ENCODE measurements around the gene RPL22. TPM values are rescaled to one million over a fixed set of nuclear protein-coding genes. Genes with fewer than 3 reads are reported as not detected.

Gene RPL22
- total and polyA plus RNA-seq, 2 of the 13 experiments (the other 11 are each of a cell fraction or from before 2014, with no cell fraction given) = 214 to 545 TPM

DNA sequence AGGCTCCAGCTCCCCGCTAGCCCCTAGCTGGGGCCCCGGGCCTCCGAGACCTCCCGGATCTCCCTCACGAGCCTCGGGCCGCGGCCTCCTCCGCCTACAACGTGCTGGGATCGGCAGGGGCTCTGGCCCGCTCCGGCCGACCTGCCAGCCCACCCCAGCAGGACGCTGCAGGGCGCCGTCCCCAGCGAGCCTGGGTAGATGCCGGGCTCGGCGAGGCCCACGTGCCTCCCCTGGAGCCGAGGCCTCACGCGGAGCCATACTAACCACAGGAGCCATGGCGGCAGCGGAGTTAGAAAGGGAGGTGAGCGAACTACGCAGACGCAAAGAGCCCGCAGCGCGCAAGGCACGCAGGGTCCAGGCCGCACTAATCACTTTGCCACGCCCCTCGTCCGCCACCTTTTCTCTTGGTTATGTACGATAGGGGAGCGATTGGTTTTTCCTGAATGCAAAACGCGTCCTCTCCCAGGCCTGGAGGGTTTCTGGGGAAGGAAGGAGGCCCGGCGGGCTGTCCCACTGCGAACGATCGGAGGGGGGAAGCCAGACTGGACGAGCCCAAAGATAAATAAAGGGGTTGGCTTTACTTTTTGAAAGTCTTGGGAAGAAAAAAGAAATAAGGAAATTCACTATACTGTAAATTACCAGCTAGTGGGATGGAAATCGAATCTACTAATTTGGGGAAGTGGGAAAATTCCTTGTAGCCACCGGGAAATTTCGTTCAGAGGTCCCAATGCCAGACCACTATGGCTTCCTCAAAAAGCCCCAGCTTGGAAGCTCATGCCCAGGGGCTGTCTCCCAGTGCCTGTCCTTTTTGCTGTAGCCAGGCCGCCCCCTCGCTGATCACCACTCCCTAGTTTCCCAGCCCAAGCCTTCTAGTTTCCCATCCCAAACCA, at the start of gene RPL22 (continued):
- TF ChIP-seq ZNF276 (CRISPR knock-in tag; IDR thresholded peaks at IDR 0.05; ENCODE audit: low read depth) = no peak
- no peak for TF ChIP-seq ZNF383 (CRISPR knock-in tag; IDR thresholded peaks at IDR 0.05; ENCODE audit: borderline replicate concordance)
- TF ChIP-seq SIX4 (CRISPR knock-in tag; IDR thresholded peaks at IDR 0.05) = peak; percentile 50; the same call in 1 of the 2 replicates
- TF ChIP-seq, protein P1, sequence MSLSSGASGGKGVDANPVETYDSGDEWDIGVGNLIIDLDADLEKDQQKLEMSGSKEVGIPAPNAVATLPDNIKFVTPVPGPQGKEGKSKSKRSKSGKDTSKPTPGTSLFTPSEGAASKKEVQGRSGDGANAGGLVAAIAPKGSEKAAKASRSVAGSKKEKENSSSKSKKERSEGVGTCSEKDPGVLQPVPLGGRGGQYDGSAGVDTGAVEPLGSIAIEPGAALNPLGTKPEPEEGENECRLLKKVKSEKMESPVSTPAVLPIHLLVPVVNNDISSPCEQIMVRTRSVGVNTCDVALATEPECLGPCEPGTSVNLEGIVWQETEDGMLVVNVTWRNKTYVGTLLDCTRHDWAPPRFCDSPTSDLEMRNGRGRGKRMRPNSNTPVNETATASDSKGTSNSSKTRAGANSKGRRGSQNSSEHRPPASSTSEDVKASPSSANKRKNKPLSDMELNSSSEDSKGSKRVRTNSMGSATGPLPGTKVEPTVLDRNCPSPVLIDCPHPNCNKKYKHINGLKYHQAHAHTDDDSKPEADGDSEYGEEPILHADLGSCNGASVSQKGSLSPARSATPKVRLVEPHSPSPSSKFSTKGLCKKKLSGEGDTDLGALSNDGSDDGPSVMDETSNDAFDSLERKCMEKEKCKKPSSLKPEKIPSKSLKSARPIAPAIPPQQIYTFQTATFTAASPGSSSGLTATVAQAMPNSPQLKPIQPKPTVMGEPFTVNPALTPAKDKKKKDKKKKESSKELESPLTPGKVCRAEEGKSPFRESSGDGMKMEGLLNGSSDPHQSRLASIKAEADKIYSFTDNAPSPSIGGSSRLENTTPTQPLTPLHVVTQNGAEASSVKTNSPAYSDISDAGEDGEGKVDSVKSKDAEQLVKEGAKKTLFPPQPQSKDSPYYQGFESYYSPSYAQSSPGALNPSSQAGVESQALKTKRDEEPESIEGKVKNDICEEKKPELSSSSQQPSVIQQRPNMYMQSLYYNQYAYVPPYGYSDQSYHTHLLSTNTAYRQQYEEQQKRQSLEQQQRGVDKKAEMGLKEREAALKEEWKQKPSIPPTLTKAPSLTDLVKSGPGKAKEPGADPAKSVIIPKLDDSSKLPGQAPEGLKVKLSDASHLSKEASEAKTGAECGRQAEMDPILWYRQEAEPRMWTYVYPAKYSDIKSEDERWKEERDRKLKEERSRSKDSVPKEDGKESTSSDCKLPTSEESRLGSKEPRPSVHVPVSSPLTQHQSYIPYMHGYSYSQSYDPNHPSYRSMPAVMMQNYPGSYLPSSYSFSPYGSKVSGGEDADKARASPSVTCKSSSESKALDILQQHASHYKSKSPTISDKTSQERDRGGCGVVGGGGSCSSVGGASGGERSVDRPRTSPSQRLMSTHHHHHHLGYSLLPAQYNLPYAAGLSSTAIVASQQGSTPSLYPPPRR (CRISPR knock-in tag; IDR thresholded peaks at IDR 0.05; ENCODE audit: borderline replicate concordance) = peak; percentile 45; the same call in 1 of the 2 replicates
- peak; percentile 78; the same call in 1 of the 2 replicates for TF ChIP-seq MTA1 (CRISPR knock-in tag; IDR thresholded peaks at IDR 0.05; ENCODE audit: borderline replicate concordance)
- no peak for TF ChIP-seq DPF2 (CRISPR knock-in tag; IDR thresholded peaks at IDR 0.05; ENCODE audit: borderline replicate concordance, low read depth)
- TF ChIP-seq FOXJ3 (CRISPR knock-in tag; IDR thresholded peaks at IDR 0.05; ENCODE audit: borderline replicate concordance) = no peak; the same call in 1 of the 2 replicates
- peak; percentile 31; the same call in 1 of the 2 replicates for TF ChIP-seq FOSL1 (CRISPR knock-in tag; IDR thresholded peaks at IDR 0.05; ENCODE audit: borderline replicate concordance)
- no peak for TF ChIP-seq SOX13 (IDR thresholded peaks at IDR 0.05)
- TF ChIP-seq SOX13 (CRISPR knock-in tag; conservative IDR thresholded peaks at IDR 0.05 in 1 of 2, IDR thresholded peaks at IDR 0.05 in 1 of 2) = peak in 1 of 2 experiments; percentile 51; a peak in 2 of 4 replicates
- peak; percentile 87 for TF ChIP-seq TEAD2 (CRISPR knock-in tag; IDR thresholded peaks at IDR 0.05)
- TF ChIP-seq PAF1 (CRISPR knock-in tag; IDR thresholded peaks at IDR 0.05) = no peak
- TF ChIP-seq, protein P2, sequence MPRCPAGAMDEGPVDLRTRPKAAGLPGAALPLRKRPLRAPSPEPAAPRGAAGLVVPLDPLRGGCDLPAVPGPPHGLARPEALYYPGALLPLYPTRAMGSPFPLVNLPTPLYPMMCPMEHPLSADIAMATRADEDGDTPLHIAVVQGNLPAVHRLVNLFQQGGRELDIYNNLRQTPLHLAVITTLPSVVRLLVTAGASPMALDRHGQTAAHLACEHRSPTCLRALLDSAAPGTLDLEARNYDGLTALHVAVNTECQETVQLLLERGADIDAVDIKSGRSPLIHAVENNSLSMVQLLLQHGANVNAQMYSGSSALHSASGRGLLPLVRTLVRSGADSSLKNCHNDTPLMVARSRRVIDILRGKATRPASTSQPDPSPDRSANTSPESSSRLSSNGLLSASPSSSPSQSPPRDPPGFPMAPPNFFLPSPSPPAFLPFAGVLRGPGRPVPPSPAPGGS (CRISPR knock-in tag; IDR thresholded peaks at IDR 0.05) = peak; percentile 55; the same call in 1 of the 2 replicates
- no peak for TF ChIP-seq HNF4A (CRISPR knock-in tag; IDR thresholded peaks at IDR 0.05)
- TF ChIP-seq YEATS2 (CRISPR knock-in tag; IDR thresholded peaks at IDR 0.05; ENCODE audit: borderline replicate concordance) = peak; percentile 98
- no peak; the same call in 1 of the 2 replicates for TF ChIP-seq ZNF703 (CRISPR knock-in tag; IDR thresholded peaks at IDR 0.05; ENCODE audit: borderline replicate concordance)
- no peak for TF ChIP-seq SUZ12 (IDR thresholded peaks at IDR 0.05; ENCODE audit: low read depth, low read length)
- TF ChIP-seq NCOA1 (CRISPR knock-in tag; IDR thresholded peaks at IDR 0.05) = 0 out of 2 replicates have a peak, but pooled peaks have one; percentile 20
